ENCODE results near the gene CUBN.

- TF ChIP-seq KDM5A (IDR thresholded peaks at IDR 0.05) (no peak), E2F6 (IDR thresholded peaks at IDR 0.05; ENCODE audit: borderline replicate concordance, low read depth) (no peak), CTCF (IDR thresholded peaks at IDR 0.05) (no peak), RAD21 (conservative IDR thresholded peaks at IDR 0.05 in 1 of 2, IDR thresholded peaks at IDR 0.05 in 1 of 2) (no peak), NPAS2 (CRISPR knock-in tag; IDR thresholded peaks at IDR 0.05; ENCODE audit: borderline replicate concordance) (no peak), POLR2A (IDR thresholded peaks at IDR 0.05; ENCODE audit: low read length) (no peak), NFE2L2 (conservative IDR thresholded peaks at IDR 0.05; ENCODE audit: low read length) (no peak), POLR2AphosphoS2 (conservative IDR thresholded peaks at IDR 0.05; ENCODE audit: low read length) (no peak), RNF2 (IDR thresholded peaks at IDR 0.05; ENCODE audit: borderline replicate concordance, low read depth) (no peak)
- TF ChIP-seq, protein P1, sequence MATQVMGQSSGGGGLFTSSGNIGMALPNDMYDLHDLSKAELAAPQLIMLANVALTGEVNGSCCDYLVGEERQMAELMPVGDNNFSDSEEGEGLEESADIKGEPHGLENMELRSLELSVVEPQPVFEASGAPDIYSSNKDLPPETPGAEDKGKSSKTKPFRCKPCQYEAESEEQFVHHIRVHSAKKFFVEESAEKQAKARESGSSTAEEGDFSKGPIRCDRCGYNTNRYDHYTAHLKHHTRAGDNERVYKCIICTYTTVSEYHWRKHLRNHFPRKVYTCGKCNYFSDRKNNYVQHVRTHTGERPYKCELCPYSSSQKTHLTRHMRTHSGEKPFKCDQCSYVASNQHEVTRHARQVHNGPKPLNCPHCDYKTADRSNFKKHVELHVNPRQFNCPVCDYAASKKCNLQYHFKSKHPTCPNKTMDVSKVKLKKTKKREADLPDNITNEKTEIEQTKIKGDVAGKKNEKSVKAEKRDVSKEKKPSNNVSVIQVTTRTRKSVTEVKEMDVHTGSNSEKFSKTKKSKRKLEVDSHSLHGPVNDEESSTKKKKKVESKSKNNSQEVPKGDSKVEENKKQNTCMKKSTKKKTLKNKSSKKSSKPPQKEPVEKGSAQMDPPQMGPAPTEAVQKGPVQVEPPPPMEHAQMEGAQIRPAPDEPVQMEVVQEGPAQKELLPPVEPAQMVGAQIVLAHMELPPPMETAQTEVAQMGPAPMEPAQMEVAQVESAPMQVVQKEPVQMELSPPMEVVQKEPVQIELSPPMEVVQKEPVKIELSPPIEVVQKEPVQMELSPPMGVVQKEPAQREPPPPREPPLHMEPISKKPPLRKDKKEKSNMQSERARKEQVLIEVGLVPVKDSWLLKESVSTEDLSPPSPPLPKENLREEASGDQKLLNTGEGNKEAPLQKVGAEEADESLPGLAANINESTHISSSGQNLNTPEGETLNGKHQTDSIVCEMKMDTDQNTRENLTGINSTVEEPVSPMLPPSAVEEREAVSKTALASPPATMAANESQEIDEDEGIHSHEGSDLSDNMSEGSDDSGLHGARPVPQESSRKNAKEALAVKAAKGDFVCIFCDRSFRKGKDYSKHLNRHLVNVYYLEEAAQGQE (IDR thresholded peaks at IDR 0.05) = no peak
Measured at GRCh38 chr10:17169803-17170202, 40.2 kb upstream of the CUBN start.
